H1 (cell line): Measurements from ENCODE around the gene YY1AP1. TPM values are rescaled to one million over a fixed set of nuclear protein-coding genes. Genes with fewer than 3 reads are reported as not detected.

Source experiments
- CHD7 ChIP-seq: fragments of 300-600 bp; sonication (generic); IDR thresholded peaks from 2 replicates; pipeline ENCODE4 v1.7.1; 2012; ENCODE audit warnings: low read length, moderate library complexity, mild to moderate bottlenecking, inconsistent platforms; ENCODE audit not compliant: insufficient replicate concordance
- JUN ChIP-seq: IDR thresholded peaks from 2 replicates; pipeline ENCODE4 v1.6.1; 2011; ENCODE audit warnings: low read depth, mild to moderate bottlenecking, improper control_type of control experiment, low read length
- KDM1A ChIP-seq: fragments of 200-600, 300-600 bp; sonication (generic); IDR thresholded peaks from 2 replicates; pipeline ENCODE4 v1.7.1; 2016; ENCODE audit warnings: mild to moderate bottlenecking, low read length, borderline replicate concordance
- NANOG ChIP-seq: IDR thresholded peaks from 2 replicates; pipeline ENCODE4 v1.6.1; 2011; ENCODE audit warnings: low read length, low read depth, mild to moderate bottlenecking, inconsistent platforms; ENCODE audit not compliant: insufficient read depth, poor library complexity, severe bottlenecking
- SP1 ChIP-seq: IDR thresholded peaks from 2 replicates; pipeline ENCODE4 v1.6.1; 2011; ENCODE audit warnings: low read depth, low read length
- polyA plus RNA-seq, 7 experiments: library from polyadenylated mRNA; depleted of rRNA in 3 of 7; stranded (reverse) in 5 of 7; unstranded in 2 of 7; fragments of >200 nt in 5 of 7; fragments of 200-250 nt in 2 of 7; gene quantifications; 1 replicate in 5 of 7; 2 replicates in 1 of 7; 4 replicates in 1 of 7; pipeline versions ENCODE4 v1.2.1 to v1.2.3, GENCODE V29; 2011 to 2013; ENCODE audit warnings: missing spikeins in 2 of 7, mixed read lengths in 2 of 7
- total RNA-seq: library from RNA; stranded (reverse); fragmentation: NEBNext Ultra II Directional; extraction: Animal tissue kit (Norgen Biotek cat#: 25700); gene quantifications from 2 replicates; pipeline ENCODE4 v1.2.1, GENCODE V29; 2021

YY1AP1 gene
- total and polyA plus RNA-seq, 2 of the 8 experiments (the other 6 are each of a cell fraction or from before 2014, with no cell fraction given): 44.2 to 48.6 TPM

DNA sequence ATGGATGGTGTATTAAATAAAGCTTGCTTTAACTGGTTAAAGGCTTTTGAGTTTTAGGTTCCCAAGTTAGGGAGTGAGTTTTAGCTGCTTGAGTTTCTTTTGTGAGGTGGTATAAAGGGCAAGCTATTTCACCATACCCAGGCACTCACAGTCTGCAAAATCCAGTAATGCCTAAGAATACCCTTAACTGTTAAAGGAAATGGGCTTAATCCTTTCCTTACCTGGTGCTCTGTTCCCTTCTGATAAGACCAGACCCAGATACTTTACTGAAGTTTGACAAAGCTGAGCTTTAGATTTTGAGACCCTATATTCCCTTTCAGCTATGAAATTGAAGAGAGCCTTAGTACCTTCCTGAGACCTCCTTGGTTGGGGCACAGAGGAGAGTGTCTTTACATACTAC, 48.2 kb downstream of the YY1AP1 start (continued):
- no peak for TF ChIP-seq CHD7
- no peak for TF ChIP-seq JUN
- no peak for TF ChIP-seq SP1
- TF ChIP-seq NANOG: no peak
- no peak for TF ChIP-seq KDM1A
